Activated CD4-positive, alpha-beta T cell treated with anti-CD3 and anti-CD28 coated beads, Interleukin-2, amount 50 U/mL, for 24 hours (primary cell): ENCODE results near the gene COPS2.
"Not testable (repeated sequence)": the region's sequence is repeated elsewhere in the genome, so short reads cannot be mapped to it uniquely, and the experiment has no call there.

Experiments used
- DNase-seq, 2 donors: peaks; one replicate each; pipeline ENCODE4 v3.0.0-alpha.2; 2020; ENCODE audit warnings: low read depth in 1 of 2, low spot score in 1 of 2

Gene COPS2

GRCh38 chr15:49155110-49155833 lies at the start of gene COPS2:
TSS of gene COPS2 (minus strand) at chr15:49155599. CDS start at chr15:49155578, 21 bp downstream.
- peak; percentile 83 to 93 for DNase-seq

GRCh38 chr15:49200347-49200746 lies 44.9 kb upstream of the COPS2 start:
- DNase-seq, result no peak

DNA sequence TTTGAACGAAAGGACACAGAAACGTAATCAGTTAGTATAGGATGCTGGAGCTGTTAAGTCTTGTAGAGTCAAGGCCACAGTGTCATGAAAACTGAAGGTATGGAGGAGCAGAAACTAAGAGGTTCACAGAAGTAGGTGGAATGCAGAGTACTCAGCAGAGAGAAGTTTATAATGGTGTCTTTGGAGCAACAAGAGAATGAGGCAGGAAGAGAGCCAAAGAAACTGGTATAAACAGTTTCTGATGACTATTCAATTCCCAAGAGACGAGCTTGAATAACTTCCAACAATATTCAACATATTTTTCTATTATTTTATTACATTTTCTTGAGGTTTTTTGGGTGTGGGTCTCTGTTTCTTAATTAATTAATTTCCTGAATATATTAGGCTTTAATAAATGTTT lies 44.3 kb upstream of the COPS2 start:
- no peak for DNase-seq

DNA sequence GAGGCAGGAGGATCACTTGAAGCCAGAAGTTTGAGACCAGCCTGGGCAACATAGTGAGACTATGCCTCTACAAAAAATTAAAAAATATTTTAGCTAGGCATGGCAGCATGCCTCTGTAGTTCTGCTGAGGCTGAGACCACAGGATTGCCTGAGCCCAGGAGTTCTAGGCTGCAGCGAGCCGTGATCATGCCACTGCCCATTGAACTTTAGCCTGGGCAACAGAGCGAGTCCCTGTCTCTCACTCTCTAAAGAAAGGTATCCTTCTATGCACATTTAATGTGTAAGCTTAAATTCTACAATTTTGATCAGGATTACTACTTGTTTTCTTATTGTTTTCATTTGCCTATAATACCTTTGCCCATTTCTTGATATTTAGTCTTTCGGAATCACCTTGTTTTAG lies 41.5 kb upstream of the COPS2 start:
- DNase-seq, result no peak

DNA sequence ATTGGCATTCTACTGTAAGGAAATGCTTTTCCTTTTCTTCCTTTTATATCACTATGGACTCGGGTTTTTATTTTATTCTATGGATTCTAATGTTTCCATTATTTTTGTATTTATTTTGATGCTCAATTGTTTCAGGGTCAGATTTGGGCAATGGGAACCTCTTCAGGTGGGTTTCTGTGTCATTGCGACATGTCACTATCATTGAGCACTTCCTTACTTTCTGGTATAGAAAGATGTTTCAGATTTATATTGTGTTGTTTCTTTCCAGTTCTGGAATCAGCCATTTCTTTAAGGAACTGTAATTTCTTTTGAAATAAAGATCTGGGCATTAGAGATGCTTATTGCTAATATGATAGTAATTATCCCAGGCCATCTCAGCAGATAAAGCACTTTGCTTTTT lies 36.5 kb upstream of the COPS2 start:
- no peak for DNase-seq

- no peak for DNase-seq
Observed at GRCh38 chr15:49190586-49190985, 35.2 kb upstream of the COPS2 start.

GRCh38 chr15:49189631-49190030 lies 34.2 kb upstream of the COPS2 start:
- DNase-seq, result no peak

DNA sequence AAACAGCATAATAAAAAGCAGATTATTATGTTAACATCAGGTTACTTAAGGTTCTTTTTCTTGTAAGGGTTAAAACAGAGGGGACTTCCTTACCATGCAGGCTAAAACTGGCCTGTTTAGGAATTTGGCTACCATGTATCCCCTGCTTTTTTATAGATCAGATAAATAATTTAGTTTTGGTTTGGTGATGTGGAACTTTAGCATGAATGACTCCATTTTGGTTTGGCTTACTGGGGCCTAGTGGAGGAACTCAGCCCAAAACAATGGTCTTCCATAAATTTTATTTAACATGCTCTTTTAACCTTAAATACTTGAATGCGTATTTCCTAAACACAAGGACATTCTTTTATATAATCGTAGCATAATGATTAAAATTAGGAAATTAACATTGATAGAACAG lies 33.5 kb upstream of the COPS2 start:
- no peak for DNase-seq

DNA sequence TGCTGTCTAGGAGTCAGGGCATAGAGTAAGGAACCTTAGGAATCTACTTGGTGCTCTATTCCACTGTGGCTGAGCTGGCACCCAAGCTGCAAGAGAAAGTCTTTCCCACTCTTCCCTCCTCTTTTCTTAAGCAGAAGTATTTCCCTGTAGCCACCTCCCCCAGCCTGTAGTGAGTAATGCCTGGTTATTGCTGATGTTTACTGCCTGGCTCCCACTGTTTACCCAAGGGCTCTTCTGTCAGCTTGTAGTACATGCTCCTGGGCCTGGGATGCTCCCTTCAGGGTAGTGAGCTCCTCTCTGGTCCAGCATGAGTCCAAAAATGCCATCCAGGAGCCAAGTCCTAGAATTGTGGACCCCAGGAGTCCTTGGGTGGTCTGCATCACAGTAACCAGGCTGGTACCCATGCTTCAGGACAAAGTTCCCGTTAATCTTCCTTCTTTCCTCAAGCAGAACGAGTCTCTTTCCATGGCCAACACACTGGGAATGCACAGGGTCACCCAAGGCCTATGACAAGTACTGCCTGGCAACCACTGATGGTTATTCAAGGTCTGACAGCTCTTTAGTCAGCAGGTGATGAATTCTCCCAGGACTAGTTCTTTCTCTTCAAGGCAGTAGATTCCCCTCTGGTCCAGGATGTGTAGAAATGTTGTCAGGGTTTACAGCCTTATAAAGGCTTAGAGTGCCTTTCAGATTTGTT lies 32.3 kb upstream of the COPS2 start:
- DNase-seq, result no peak

GRCh38 chr15:49185473-49185872 lies 30.1 kb upstream of the COPS2 start:
- DNase-seq, result no peak

GRCh38 chr15:49183741-49184140 lies 28.3 kb upstream of the COPS2 start:
- DNase-seq, result not testable (repeated sequence)

GRCh38 chr15:49182128-49182527 lies 26.7 kb upstream of the COPS2 start:
- DNase-seq, result no peak

DNA sequence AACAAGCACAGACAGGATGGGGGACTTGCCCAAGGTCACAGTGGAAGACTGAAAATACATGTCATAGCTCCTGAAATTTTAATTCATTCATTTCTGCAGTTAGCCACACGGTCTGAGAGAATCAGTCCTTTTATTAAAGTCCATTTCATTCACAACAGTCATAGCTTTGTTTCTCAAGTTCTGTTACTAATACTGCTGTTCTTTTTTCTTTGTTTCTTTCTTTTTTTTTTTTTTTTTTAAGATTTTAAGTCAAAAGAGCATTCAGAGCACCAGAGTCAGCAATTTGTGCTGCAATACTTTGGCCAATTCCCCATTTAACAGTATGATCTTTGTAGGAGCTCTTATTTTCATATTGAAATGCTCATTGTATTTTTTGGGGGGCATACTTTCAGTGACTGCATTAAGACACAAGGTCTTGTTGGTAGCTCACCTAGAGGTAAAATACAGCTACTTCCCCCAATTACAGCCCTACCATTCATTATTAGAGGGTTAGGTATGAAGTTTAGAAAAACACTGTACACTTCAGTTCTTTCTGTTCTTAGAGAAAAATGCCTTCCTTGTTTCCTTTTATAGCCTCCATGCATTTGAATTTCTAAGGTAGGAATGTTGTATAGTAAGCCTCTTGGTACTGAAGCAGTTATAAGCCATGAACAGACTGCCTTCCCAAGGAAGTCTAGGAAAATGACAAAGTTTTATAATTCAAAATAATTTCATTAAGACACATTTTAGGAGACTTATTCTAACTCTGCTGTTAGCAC lies 24.2 kb upstream of the COPS2 start:
- DNase-seq, result no peak

DNA sequence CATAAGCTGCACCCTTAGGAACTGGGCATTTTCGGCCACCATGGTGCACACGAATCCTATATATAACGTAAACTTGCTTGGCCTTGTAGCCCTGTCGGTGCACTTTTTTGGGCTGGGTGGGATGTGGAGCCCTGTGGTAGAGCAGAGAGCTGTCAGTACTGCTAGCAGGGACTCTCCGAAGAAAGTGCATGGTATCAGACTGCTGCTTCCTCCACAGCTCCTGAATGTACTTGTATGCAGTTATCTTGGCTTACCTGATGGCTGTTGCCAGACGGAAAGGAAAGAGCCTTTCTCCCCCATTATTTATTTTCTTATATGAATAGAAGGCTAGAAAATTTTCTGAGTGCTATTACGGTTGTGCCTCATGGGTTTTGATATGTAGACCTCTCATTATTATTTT lies 23.1 kb upstream of the COPS2 start:
- DNase-seq, result no peak

- DNase-seq, result not testable (repeated sequence)
Observed at GRCh38 chr15:49175582-49176397, 20.4 kb upstream of the COPS2 start.

DNA sequence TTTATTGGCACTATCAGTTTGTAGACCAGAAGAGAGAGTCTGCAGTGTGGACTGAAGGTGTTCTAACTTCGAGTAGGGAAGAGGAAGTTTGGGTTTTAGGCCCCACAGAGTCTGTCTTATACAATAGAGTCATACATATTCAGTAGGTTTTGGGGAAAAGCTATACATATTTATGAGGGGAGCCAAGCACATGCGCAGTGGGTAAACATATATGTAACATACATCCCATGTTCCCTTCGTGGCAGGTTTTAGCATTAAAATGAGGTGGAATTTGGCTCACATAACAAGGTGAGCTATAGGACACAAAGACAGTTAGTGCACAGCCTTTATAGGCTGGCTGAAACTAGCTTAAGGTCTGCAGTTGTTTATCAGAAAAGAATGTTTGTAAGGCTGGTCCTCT lies 19.5 kb upstream of the COPS2 start:
- no peak for DNase-seq

DNA sequence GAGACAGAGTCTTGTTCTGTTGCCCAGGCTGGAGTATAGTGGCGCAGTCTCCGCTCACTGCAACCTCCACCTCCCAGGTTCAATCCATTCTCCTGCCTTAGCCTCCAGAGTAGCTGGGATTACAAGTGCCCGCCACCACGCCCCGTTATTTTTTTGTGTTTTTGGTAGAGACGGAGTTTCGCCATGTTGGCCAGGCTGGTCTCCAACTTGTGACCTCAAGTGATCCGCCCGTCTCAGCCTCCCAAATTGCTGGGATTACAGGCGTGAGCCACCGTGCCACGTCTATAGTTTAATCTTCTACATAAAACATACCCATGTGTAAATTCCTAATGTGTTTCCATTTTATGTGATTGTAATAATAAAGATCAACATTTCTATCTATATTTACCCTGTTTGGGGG lies 16.4 kb upstream of the COPS2 start:
- no peak for DNase-seq

DNA sequence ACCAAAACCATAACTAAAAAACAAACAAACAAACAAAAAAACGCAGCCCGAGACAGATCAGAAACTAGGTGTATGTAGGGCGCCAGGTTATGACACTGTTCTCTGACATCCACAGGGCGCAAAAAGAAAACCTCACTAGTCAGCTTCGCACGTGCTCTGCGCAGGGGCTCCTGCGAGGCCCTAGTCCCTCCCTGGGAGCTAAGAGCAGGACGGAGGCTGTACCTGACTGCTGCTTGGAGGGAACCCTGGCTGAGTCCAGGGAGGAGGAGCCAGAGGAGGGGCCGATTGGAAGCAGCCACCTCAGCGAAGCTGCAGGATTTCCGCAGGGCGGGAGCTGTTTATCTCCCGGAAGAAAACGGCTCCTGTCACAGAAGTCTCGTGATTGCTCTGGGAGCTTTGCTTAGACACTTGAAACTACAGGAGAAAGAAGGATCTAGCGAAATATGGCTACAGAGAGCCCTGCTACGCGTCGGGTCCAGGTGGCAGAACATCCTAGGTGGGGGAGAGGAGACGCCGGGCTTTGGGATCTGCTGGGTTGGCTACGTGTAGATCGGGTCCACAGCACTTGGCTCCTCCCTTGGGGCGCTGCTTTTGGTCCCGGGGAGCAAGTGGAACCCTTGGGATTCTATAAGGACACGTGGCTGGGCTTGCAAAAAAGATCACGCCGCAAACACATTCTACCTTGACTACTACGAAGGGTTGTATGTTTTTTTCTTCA lies 14.6 kb upstream of the COPS2 start, which contains the start of gene GALK2:
TSS of gene GALK2 (plus strand) at position 368 of the 718 bp plus-strand sequence. CDS start at position 444, 76 bp downstream.
- peak; percentile 47 to 75 for DNase-seq

DNA sequence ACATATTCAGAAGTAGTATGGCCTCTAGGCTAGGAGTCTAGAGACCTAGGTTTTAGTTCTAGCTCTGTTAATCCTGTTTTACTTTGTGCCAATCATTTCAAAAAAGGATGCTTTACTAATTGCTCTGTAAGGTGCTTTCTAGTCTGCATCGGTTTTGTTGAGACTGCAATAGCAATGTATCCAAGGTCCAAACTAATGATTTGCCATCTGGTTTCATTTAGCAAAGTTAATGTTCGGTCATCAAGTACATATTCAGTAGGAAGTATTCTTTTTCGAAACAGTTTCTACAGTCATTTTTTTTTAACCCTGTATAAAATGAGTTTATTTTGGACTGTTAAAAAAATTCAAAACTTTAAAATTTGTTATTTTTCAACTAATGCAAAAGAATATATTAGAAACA lies 12.6 kb upstream of the COPS2 start:
- DNase-seq, result no peak

GRCh38 chr15:49164865-49165264 lies 9.5 kb upstream of the COPS2 start:
- DNase-seq, result no peak
